PC-9 (cell line): ENCODE results near the gene ROBO1. TPM values are rescaled to one million over a fixed set of nuclear protein-coding genes. Genes with fewer than 3 reads are reported as not detected.

Experiments used
- BruUV-seq: library from RNA; stranded (reverse); fragments of 400-500 nt; replicated peaks from 2 replicates; lab custom pipeline; 2021; lab: Mats Ljungman, UMichigan
- CTCF ChIA-PET: fragments of 300-600 bp; sonication (Branson Sonifier 250); formaldehyde crosslinking; loops from one replicate; lab custom pipeline; 2022; ENCODE audit warnings: antibody characterized with exemption; lab: Charles Lee
- POLR2A ChIA-PET: fragments of 300-600 bp; sonication (Branson Sonifier 250); formaldehyde crosslinking; loops from one replicate; lab custom pipeline; 2022; ENCODE audit warnings: antibody characterized with exemption; ENCODE audit not compliant: unreplicated experiment; lab: Charles Lee
- DNase-seq, 2 experiments: peaks; one replicate each; pipeline versions ENCODE4 v3.0.0 to v3.0.0-alpha.2; 2015 to 2022; ENCODE audit warnings: mixed read lengths in 1 of 2
- H2AFZ ChIP-seq: fragments of 200-600 bp; sonication (generic); 2 replicates; pipeline ENCODE4 v1.8.1; 2017; ENCODE audit warnings: antibody characterized with exemption
- H3F3A ChIP-seq: fragments of 200-600 bp; sonication (generic); 2 replicates; pipeline ENCODE4 v1.8.1; 2017; ENCODE audit warnings: antibody characterized with exemption, mild to moderate bottlenecking, low read depth; ENCODE audit not compliant: insufficient read depth
- H3K27ac ChIP-seq: fragments of 200-600 bp; sonication (generic); 2 replicates; pipeline ENCODE4 v1.6.1; 2016; ENCODE audit warnings: mixed run types
- H3K27me3 ChIP-seq: fragments of 200-600 bp; sonication (generic); 2 replicates; pipeline ENCODE4 v1.6.1; 2016; ENCODE audit warnings: low read depth, mixed run types; ENCODE audit not compliant: insufficient read depth
- H3K36me3 ChIP-seq: fragments of 200-600 bp; sonication (generic); 2 replicates; pipeline ENCODE4 v1.6.1; 2016; ENCODE audit warnings: low read depth, mixed run types
- H3K4me1 ChIP-seq: fragments of 200-600 bp; sonication (generic); replicated peaks from 2 replicates; pipeline ENCODE4 v1.6.1; 2016; ENCODE audit warnings: mixed run types; ENCODE audit not compliant: insufficient read depth
- H3K4me2 ChIP-seq: fragments of 200-600 bp; sonication (generic); 2 replicates; pipeline ENCODE4 v1.6.1; 2017; ENCODE audit warnings: mixed run types
- H3K4me3 ChIP-seq: fragments of 200-600 bp; sonication (generic); 2 replicates; pipeline ENCODE4 v1.6.1; 2016; ENCODE audit warnings: mixed run types
- H3K79me2 ChIP-seq: fragments of 200-600 bp; sonication (generic); 2 replicates; pipeline ENCODE4 v1.6.1; 2017; ENCODE audit warnings: low read depth, mixed run types
- H3K9me2 ChIP-seq: fragments of 200-600 bp; sonication (generic); 2 replicates; pipeline ENCODE4 v1.8.1; 2017; ENCODE audit warnings: mild to moderate bottlenecking; ENCODE audit not compliant: insufficient read depth
- H3K9me3 ChIP-seq: fragments of 200-600 bp; sonication (generic); 2 replicates; pipeline ENCODE4 v1.8.1; 2016; ENCODE audit warnings: low read depth; ENCODE audit not compliant: insufficient read depth
- H4K20me1 ChIP-seq: fragments of 200-600 bp; sonication (generic); 2 replicates; pipeline ENCODE4 v1.8.1; 2017; ENCODE audit not compliant: insufficient read depth
- CTCF ChIP-seq: fragments of 200-600 bp; sonication (generic); conservative IDR thresholded peaks from 2 replicates; pipeline ENCODE4 v1.6.1; 2017; ENCODE audit warnings: mixed run types, antibody characterized with exemption, mild to moderate bottlenecking, moderate library complexity
- EZH2 ChIP-seq: fragments of 200-600 bp; sonication (generic); IDR thresholded peaks from 2 replicates; pipeline ENCODE4 v1.8.0; 2017; ENCODE audit warnings: antibody characterized with exemption, low read depth
- intact Hi-C: fragments of 100-400 bp; cut with micrococcal nuclease; formaldehyde crosslinking; loops from one replicate; pipeline ENCODE4 v1.10.0; 2022; ENCODE audit not compliant: unreplicated experiment
- total RNA-seq: library from RNA; stranded (reverse); gene quantifications from 2 replicates; pipeline ENCODE4 v1.2.3, GENCODE V29; 2021

The ROBO1 gene
- total RNA-seq, 1 experiment from 2014 or later, result 17.5 TPM

DNA sequence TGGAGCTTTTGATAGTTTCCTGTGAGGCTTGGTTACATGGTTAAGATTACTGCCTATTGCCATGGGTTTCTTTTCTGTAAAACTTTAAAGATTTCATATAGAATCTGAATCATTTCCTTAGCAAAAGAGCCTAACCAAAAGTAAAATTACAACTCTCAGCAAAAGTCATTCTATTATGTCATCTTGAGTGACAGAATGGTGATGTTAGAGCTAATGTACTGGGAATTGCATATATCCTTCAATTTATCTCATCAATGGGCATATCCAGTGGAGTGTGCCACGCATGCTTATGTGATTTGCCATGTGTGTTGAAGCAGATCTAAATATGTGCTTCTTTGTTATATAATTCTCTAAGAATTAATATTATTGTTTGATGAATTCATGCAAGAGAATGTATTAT, 212.1 kb downstream of the ROBO1 start:
- Histone ChIP-seq H3K36me3 (no peaks in the 10 kb centered on the region), H2AFZ (no peak overlapping the region), H3K27ac (no peak overlapping the region), H3K79me2 (no peaks in the 10 kb centered on the region), H3K4me1 (no peaks in the 10 kb centered on the region), H4K20me1 (no peaks in the 10 kb centered on the region), H3K27me3 (no peaks in the 10 kb centered on the region), H3K4me3 (no peak overlapping the region), H3K9me3 (no peaks in the 10 kb centered on the region), H3K9me2 (no peaks in the 10 kb centered on the region), H3F3A (no peaks in the 10 kb centered on the region), H3K4me2 (no peak overlapping the region)
- intact Hi-C loops, result no loop called here
- no peak for DNase-seq
- TF ChIP-seq CTCF (no peak), EZH2 (no peak)
- POLR2A ChIA-PET, result no interaction called here
- no TSS peak for BruUV-seq
- CTCF ChIA-PET, result no interaction called here

GRCh38 chr3:79551997-79552396, 215.8 kb downstream of the ROBO1 start:
- TF ChIP-seq EZH2 (no peak), CTCF (no peak)
- Histone ChIP-seq H3K79me2 (no peaks in the 10 kb centered on the region), H3K27me3 (no peaks in the 10 kb centered on the region), H3K36me3 (no peaks in the 10 kb centered on the region), H3K4me2 (no peak overlapping the region), H3K4me1 (no peaks in the 10 kb centered on the region), H3F3A (no peaks in the 10 kb centered on the region), H3K9me2 (no peaks in the 10 kb centered on the region), H4K20me1 (no peaks in the 10 kb centered on the region), H3K4me3 (no peak overlapping the region), H3K9me3 (peaks cover 8% of the 10 kb centered on the region; the same call in 1 of the 2 replicates), H2AFZ (no peak overlapping the region), H3K27ac (no peak overlapping the region)
- ChIA-PET CTCF (interaction anchor here (0.6 kb wide), 1 partner anchor 48 kb away, joined by 4 read pairs; no protein-coding TSS in a partner anchor), POLR2A (interaction anchor here (0.7 kb wide), 1 partner anchor 108 kb away, joined by 3 read pairs; no protein-coding TSS in a partner anchor)
- BruUV-seq, result no TSS peak
- intact Hi-C loops, result no loop called here
- no peak for DNase-seq

GRCh38 chr3:79551321-79551892, 216.4 kb downstream of the ROBO1 start:
- H3K4me1 ChIP-seq, result no peaks in the 10 kb centered on the region
- H3K27me3 ChIP-seq, result no peaks in the 10 kb centered on the region
- no peak overlapping the region for H3K4me2 ChIP-seq
- H3K4me3 ChIP-seq, result no peak overlapping the region
- H2AFZ ChIP-seq, result no peak overlapping the region
- DNase-seq, result no peak
- peaks cover 8% of the 10 kb centered on the region; the same call in 1 of the 2 replicates for H3K9me3 ChIP-seq
- no peaks in the 10 kb centered on the region for H3K9me2 ChIP-seq
- H3K79me2 ChIP-seq, result no peaks in the 10 kb centered on the region
- ChIA-PET CTCF (no interaction called here), POLR2A (interaction anchor here (0.7 kb wide), 1 partner anchor 107 kb away, joined by 3 read pairs; no protein-coding TSS in a partner anchor)
- intact Hi-C loops, result no loop called here
- no peak overlapping the region for H3K27ac ChIP-seq
- no peaks in the 10 kb centered on the region for H3K36me3 ChIP-seq
- no TSS peak for BruUV-seq
- H4K20me1 ChIP-seq, result no peaks in the 10 kb centered on the region
- TF ChIP-seq EZH2 (no peak), CTCF (no peak)
- no peaks in the 10 kb centered on the region for H3F3A ChIP-seq
